NCI-H2196 (cell line): ENCODE results near the gene USP36.
A peak's percentile ranks its signal among the peaks of the same experiment; 100 is the strongest.
"Not testable (repeated sequence)": the region's sequence is repeated elsewhere in the genome, so short reads cannot be mapped to it uniquely, and the experiment has no call there.

Experiments used
- DNase-seq: peaks from one replicate; lab custom pipeline; 2025; ENCODE audit not compliant: unreplicated experiment; lab: John Stamatoyannopoulos, UW

Gene USP36

GRCh38 chr17:78771758-78772382 is 68.7 kb downstream of the USP36 start:
- DNase-seq = no peak

DNA sequence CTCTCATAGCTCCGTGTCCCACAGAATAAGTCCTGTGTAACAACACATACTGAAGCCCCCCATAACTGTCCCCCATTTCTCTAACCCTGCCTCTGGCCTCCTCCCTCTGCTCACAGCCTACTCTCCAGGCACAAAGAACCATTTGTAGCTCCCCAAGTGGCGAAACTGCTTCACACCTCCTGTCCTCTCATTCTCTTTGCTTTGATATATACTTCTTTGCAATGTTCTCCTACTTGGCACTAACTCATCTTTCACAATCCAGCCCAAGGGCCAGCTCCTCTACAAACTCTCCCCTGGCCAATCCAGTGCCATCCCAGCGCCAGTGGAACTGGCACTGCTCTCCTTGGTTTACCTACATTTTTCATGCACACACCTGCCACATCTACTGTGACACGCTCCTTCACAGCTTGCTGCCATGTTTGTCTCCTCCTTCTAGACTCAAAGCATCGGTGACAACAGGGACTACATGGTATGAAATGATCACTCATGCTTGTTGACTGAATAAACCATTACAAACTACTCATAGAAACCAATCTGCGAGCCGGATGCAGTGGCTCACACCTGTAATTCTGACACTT is 71.3 kb downstream of the USP36 start:
- no peak for DNase-seq

DNA sequence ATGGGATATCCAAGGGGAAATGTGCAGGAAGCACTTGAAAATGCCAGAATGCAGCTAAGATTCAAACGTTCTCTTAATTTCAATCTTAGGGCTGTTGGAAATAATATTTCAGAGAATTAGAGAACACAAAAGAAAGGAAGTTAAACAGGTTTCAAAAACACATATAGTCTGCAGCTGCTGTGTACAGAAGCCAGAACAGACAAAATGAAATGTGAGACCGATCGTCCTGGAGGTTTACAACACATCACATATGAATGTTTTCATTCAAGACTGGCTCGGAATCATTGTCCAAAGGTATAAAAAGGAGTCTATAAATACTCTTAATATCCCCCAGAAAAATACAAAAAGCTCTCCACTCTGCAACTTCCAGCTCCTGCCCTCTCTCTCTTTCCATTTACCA is 72.8 kb downstream of the USP36 start:
- peak; percentile 64 for DNase-seq

GRCh38 chr17:78766743-78767294 is 73.8 kb downstream of the USP36 start:
- no peak for DNase-seq

- DNase-seq = no peak
Measured at GRCh38 chr17:78766225-78766624, 74.4 kb downstream of the USP36 start.

DNA sequence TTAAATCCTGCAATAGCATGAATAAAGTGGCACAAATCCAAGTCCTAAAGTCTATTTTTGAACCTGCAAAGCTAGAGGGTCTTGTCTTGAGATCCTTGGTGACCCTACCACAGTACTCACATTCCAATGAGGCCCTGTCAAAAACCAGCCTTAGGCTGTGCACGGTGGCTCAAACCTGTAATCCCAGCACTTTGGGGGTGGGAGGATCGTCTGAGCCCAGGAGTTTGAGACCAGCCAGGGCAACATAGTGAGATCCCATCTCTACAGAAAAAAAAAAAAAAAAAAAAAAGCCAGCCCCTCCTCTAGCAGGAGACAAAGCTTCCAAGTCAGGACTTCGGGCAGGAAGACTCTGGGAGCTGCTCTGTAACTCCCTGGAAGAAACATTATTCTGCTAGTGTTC is 74.8 kb downstream of the USP36 start:
- no peak for DNase-seq

GRCh38 chr17:78764871-78765270 is 75.7 kb downstream of the USP36 start:
- DNase-seq = no peak

DNA sequence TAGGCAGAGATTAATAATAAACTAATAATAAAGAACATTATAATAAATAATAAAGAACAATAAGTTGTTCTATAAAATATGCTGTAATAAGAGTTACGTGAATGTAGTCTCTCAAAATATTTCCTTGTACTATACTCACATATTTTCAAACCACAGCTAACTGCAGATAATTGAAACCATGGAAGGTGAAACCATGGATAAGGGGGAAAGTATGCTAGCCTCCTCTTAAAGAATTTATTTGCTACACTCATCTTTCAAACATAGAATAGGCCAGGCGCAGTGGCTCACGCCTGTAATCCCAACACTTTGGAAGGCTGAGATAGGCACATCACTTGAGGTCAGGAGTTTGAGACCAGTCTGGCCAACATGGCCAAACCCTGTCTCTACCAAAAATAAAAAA is 77.1 kb downstream of the USP36 start:
- DNase-seq = no peak

DNA sequence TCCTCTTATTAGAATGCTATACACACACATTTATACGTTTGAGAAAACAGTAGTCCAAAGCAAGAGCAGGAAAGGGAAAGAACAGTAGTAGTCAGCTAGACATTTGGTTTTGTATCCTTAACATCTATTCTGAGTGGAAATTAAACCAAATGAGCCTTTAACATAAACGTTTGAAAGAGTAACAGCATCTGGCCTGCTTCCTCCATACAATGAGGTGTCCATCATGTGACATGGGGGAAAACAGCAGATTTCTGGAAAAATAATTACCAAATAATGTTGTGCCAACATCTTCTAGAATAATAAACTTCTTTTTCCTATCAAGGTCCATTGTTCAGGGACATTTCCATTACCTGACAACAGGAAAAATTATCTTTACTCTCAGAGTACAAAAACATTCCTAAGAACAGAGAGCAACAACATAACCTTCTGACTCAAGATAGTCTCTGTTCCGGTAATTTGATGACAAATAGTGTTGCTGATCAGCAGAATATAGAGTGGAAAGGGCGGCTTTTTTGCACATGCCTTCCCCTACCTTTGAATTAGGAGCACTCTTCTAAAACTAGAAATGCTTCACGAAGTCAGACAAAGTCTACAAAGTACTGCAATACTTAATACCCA is 78.7 kb downstream of the USP36 start:
- no peak for DNase-seq

GRCh38 chr17:78759969-78760352 is 80.7 kb downstream of the USP36 start:
- DNase-seq = no peak

- DNase-seq = peak; percentile 89
Measured at GRCh38 chr17:78759203-78759968, 81.2 kb downstream of the USP36 start.

- DNase-seq = no peak
Measured at GRCh38 chr17:78753316-78754250, 87.0 kb downstream of the USP36 start.

- DNase-seq = no peak
Measured at GRCh38 chr17:78751447-78752161, 89.0 kb downstream of the USP36 start.

- not testable (repeated sequence) for DNase-seq
Measured at GRCh38 chr17:78751000-78751399, 89.6 kb downstream of the USP36 start.

- no peak for DNase-seq
Measured at GRCh38 chr17:78748730-78749317, 91.8 kb downstream of the USP36 start.

- no peak for DNase-seq
Measured at GRCh38 chr17:78748048-78748729, 92.4 kb downstream of the USP36 start.

GRCh38 chr17:78747488-78747887 is 93.1 kb downstream of the USP36 start:
- no peak for DNase-seq

- DNase-seq = no peak
Measured at GRCh38 chr17:78746949-78747269, 93.7 kb downstream of the USP36 start.

- no peak for DNase-seq
Measured at GRCh38 chr17:78746263-78746948, 94.2 kb downstream of the USP36 start.
